HG03571 (cell line): ENCODE results near the gene PDE7B.
"Not testable (repeated sequence)": the region's sequence is repeated elsewhere in the genome, so short reads cannot be mapped to it uniquely, and the experiment has no call there.

Experiments
- ATAC-seq: cut with Tn5 transposase; IDR thresholded peaks from one replicate; pipeline ENCODE4 v1.9.1; 2021; ENCODE audit not compliant: unreplicated experiment

Gene PDE7B

DNA sequence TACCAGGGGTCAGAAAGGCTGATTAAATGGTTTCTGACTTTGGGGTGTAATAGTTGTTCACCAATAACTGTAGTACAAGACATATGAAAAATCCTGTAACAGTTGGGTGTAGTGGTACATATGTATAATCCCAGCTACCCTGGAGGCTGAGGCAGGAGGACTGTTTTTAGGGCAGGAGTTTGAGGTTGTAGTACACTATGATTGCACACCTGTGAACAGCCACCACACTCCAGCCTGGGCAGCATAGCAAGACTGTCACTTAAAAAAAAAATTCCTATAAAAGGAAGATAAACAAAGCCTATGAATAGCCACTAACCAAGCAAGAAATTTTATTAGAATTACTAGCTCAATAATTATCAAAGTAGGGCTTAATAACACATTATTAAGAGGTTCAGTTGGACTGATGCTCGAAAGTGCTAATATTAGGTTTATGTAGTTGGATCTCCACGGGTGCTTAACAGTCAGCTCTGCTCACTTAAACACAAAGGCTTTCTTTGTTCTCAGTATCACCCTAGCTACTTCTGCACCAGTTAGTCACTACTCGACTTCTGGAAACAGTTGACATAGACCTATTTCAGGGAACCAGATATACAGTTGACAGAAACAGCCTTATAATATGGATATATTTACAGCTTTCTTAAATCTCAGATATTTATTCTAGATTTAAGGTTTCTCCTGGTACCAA, 285.6 kb downstream of the PDE7B start:
- no peak for ATAC-seq

DNA sequence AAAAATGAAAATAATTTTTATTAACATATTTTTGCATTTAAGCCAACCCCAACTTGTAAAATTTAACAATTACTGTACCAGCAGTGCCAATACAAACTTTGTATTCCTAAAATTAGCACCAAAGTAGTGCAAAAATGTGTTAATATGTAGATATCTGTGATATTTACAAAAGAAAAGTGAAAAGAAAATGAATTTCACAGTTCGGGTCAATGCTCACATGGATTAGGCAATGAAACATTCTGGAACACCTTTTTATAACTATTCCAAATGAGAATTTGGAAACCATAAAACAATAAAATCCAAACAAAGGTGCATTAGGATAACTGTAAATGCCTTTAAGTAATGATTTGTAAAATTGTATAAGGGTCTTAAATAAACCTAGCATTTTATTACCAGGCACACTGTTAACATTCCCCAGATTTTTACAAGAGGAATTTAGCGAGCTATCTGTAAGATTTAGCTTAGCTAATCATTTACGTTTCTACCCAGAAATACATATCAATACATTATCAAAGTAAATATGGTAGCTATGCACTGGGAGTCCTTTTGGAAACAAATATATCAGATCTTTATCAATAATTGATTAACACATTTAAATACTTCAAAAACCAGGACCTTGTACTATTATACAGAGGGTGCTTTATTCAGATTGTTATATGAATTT, 286.4 kb downstream of the PDE7B start:
- ATAC-seq = no peak

DNA sequence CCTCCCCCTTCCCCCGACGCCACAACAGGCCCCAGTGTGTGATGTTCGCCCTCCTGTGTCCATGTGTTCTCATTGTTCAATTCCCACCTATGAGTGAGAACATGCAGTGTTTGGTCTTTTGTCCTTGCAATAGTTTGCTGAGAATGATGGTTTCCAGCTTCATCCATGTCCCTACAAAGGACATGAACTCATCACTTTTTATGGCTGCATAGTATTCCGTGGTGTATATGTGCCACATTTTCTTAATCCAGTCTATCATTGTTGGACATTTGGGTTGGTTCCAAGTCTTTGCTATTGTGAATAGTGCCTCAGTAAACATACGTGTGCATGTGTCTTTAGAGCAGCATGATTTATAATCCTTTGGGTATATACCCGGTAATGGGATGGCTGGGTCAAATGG, 287.6 kb downstream of the PDE7B start:
- not testable (repeated sequence) for ATAC-seq

DNA sequence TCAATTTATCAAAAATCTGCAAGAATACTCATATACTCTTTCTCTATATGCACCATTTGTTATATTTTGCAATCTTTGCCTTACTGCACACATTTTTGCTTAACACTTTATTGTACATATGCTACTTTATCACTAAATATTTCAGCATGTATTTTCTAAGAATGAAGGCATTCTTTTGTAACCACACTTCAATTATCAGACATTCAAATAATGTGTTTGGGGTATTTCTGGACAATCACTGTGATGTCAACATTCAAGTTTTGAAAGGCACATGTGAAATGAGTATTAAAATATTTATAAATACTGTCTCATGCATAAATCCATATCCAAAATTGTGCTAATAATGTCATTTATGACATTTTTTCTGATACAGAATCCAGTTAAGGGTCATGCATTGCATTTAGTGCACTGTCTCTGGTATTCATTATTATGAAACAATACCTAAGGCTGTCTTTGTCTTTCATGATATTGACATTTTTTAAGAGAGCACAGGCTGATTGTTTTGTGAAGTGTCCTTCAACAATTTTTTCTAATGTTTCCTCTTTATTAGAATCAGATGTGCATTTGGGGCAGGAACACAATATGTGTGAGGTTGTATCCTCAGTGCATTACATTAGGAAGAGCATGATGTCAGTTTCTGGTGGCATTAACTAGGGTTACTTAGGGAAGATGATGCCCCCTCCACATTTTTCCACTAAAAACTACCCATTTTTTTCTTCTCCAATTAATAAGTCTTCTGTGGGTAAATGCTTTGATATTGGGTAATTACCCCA, 292.9 kb downstream of the PDE7B start:
- no peak for ATAC-seq

DNA sequence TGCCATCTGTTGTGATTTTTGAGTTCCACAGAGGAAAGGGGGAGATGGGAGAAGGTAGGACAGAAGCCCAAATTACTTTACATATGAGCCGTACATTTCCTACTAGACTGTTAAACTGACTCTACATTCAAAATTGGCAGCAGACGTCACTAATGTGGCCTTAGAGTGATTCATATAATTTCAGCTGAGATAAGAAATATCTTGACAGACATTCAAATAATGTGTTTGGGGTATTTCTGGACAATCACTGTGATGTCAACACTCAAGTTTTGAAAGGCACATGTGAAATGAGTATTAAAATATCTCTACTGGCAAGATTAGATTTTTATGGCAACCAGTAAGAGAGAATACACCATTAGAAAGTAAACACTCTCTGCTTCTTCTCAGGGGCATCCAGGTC, 294.6 kb downstream of the PDE7B start:
- ATAC-seq = no peak

DNA sequence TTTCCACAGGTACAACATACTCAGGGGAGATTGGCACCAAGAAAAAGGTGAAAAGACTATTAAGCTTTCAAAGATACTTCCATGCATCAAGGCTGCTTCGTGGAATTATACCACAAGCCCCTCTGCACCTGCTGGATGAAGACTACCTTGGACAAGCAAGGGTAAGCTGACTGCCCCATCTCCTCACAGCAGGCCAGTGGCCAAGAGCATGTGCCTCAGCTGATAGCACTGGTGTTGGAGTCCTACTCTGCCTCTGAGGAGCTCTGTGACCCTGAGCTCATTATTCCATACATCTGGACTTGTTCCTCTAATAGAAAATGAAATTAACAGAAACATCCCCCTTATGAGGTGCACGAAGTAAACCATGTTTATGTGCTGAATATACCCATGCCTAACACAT, 295.8 kb downstream of the PDE7B start:
- ATAC-seq = no peak

DNA sequence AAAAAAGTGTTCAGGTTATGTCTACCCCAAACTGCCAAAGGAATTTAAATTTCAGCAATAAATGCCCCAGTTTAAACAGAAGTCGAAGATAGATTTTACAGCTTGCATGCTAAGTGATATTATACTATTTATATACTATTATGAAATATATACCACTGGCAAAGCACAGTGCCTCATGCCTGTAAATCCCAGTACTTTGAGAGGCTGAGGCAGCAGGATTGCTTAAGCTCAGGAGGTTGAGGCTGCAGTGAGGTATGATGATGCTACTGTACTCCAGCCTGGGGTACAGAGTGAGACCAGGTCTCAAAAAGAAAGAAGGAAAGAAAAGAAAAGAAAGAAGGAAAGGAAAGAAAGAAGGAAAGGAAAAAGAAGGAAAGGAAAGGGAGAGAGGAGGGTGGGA, 296.6 kb downstream of the PDE7B start:
- no peak for ATAC-seq

DNA sequence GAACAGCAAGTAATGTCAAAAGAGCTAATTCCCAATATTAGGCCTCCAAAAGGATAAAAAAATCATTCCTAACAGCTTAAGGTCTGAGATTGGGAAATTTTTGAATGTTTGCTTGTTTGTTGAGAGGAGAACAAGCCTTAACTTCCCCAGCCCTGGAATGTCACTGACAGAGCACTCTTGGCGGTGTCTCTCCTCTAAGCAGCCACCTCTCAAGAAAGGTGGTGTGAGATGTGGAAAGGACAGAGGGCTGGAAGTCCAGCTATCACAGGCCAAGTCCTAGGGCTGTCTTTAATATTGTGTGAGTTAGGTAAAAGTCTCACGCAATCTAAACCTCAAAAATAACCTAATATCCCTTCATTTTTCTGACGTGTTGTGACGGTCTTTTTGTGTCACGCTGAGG, 297.0 kb downstream of the PDE7B start:
- no peak for ATAC-seq

DNA sequence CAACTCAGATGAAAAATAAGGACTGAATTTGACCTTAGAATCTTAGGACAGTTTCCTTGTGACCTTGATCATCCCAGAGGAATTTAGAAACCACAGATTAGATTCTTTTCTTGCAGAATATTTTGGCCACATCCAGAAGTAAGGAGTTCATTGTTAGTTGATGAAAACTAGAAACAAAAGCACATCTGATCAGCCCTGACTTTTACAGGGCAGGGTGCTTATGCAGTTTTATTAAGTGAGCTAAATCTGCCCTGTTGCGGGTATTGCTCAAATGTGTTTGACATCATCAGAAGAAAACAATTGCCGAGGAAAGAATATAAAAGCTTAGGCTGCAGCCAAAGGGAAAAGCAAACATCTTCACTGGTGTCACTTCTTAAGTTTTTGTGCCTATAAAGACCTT, 297.8 kb downstream of the PDE7B start:
- no peak for ATAC-seq

DNA sequence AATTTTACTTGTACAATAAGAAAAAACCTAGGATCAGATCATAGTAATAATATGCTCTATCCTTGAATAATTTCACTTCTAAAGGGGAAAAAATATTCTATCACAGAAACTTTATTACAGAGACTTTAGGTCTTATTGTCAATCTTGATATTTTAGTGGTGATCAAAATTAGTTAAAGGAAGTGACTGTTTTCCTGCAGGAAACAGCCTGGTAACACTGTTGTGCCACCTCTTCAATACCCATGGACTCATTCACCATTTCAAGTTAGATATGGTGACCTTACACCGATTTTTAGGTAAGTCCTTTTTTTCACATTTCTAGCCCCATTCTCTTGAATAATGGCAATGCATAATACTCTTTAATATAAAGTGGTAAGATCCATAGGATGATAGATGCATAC, 299.5 kb downstream of the PDE7B start:
- no peak for ATAC-seq

DNA sequence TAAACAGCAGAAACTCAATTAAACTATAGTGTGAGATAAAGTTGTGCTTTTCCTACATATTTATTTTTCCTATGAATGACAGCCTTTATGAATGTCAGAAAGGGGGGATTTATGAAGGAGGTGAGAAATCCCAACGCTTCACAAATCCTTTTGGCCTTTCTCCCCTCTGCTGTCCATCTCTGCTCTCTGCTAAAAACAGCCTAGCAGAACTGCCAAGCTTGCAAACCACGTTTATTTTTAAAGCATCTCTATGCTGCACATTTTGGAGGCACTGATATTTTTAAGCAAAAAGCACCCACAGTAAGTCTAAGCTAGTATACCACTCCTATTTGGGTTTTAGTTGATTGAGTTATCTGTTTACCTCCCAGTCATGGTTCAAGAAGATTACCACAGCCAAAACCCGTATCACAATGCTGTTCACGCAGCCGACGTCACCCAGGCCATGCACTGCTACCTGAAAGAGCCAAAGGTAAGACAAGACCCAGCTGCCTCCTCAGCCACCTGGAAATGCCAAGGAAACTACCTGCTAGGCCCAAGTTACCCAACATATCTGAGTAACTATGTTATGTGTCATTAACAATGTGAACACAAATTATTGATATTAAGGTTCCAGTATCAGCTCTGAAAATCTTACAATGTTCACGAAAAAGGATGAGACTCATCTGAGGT, 302.3 kb downstream of the PDE7B start:
- ATAC-seq = no peak

DNA sequence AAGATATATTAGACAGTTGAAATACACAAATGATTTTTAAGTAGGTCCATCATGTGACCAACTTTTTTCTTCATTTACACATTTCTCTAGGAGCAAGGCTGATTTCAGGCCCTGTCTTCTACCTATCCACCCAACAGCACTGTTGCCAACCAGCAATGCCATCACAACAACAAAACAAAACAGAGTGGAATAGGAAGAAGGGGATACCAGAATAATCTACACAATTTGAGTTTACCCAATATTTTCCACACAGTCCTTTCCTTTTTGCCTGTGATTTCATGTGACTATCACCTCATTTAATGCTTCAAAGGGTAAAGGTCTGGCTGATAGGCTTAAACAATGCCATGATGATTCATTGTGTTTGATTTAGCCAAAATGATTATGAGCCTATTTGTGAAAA, 303.7 kb downstream of the PDE7B start:
- ATAC-seq = no peak

DNA sequence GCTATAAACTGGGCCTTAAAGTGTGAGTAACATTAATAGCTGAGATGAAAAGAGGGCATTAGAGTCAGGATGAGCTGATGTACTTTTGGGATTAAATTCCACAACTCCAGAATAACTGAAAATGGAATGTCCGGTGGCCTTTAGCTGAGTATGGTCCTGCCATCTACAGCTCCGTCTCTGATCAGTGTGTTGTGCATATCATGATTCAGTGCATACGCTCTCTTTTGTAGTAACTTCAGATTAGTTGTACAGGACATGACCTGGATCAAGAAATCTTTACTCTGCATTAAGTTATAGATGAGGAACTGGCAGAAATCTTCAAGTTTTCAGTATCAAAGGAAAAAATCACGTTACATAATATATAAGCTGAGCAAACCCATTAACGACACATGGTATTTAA, 306.2 kb downstream of the PDE7B start:
- ATAC-seq = no peak

DNA sequence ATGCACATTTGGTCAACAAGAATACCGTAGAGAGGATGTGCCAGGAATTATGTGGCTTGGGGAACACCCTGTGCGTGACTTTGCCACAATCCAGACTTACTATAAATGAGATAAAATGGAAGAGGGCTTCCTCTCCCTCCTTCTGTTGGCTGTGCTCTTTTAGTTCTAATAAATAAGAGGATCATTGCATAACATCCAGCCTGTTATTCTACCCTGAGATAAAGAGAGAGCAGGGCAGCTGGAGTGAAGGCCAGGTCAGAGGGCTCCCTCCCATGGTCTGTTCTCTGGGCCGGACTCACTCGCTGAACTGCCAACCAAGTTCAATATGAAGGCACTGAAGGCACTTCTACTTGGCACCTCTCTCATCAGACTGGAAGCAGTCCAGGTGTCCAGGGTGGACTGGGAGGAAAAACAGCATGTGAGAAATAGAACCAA, 306.9 kb downstream of the PDE7B start:
- no peak for ATAC-seq

DNA sequence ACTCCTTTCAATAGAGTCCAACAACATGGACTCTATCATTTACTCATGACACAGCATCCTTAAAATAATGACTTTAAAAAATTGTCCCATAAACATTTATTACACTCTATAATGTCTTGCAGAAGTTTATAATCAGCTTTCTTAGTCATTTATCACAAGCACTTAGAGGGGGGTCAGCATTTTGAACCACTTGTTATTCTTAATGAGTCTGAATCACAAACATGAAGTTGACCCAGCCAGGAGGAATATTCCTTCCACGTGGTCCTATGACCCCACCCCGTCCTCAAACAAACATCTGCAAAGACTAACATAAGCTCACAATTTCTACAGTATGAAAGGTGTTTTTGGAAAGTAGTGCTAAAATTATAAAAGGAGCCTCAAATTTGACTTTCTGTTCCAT, 307.5 kb downstream of the PDE7B start:
- ATAC-seq = no peak

DNA sequence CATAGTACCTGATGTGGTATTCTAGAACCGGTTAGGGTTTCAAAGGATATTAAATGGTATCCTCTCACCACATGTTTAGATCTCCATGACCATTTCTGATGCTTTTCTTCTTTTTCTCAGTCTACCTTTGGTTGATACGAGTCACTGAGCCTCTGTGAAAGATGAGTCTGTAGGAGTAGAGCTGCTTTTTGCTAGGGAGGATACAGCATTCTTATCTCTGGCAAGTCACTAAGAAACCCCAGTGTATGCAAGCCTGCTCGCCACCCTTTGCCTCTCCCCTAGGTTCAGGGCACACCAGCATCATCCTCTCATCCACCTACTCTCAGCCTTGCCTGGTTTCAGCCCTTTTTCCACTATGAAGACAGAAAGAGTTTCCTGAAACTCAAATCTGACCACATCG, 308.7 kb downstream of the PDE7B start:
- no peak for ATAC-seq

DNA sequence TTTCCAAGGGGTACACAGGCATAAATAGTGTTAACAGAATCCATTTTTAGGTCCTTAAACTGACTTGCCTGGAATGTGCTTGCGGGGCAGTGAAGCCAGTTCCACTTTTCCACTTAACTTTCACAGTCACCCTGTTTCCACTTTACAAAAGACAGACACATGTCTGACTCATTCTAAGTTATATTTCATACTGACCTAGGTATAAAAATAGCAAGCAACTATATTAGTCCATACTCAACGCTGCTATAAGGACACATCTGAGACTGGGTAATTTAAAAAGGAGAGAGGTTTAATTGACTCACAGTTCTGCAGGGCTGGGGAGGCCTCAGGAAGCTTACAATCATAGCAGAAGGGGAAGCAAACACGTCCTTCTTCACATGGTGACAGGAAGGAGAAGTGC, 310.4 kb downstream of the PDE7B start:
- ATAC-seq = no peak

DNA sequence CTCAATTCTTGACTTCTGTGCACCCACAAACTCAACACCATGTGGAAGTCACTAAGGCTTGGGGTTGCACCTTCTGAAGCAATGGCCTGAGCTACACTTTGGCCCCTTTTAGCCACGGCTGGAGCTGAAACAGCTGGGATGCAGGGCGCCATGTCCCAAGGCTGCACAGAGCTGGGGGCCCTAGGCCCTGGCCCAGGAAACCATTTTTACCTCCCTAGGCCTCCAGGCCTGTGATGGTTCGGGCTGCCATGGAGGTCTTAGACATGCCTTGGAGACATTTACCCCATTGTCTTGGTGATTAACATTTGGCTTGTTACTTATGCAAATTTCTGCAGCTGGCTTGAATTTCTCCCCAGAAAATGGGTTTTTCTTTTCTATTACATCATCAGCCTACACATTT, 311.8 kb downstream of the PDE7B start:
- no peak for ATAC-seq

DNA sequence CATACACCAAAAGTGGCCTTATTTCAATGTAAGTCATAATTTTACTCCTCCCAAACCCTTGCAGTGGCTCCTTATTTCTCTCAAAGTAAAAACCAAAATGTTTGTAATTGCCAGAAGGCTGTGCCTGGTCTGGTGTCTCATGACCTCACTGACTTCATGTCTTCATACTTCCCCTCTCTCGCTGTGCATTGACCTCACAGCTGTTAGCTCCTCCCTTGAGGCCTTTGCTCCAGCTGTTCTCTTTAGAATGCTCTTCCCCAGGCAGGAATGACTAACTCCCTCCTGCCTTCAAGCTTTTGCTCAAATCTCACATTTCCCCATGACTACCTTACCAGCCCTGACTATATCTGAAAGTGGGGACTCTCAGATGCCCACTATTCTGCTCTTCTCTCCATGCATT, 315.3 kb downstream of the PDE7B start:
- ATAC-seq = no peak

DNA sequence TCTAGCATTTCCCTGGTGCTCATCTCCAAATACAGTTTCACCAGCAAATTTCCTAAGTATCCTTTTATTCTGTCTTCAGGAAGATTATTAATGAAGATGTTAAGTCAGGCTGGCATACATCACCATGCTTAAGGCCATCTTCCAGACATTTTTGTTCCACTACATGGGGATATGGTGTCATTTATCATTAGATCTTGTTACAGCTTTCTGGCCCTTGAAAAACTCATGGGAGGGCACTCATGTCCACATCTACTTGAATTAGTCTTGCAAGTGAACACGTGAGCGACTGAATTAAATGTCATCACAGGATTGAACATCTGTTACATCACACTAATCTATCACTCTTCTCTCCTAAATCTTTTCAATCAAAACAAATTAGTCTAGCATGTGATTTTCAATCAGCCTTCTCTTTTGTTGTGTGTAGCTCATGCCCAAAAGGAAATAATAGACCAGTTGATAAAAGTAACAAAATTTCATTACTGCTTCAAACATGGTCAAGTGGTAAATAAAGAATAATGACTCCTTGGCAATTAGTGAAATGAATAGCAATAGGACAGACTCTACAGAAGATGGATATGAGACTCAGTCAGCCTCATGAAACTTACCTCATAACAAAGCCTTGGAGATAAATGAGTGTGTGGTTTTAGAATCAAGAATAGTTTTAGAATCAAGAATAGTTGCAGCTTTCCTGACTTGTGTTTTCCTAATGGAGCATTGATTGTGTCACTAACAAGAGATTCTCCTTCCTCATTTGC, 318.1 kb downstream of the PDE7B start:
- ATAC-seq = no peak

DNA sequence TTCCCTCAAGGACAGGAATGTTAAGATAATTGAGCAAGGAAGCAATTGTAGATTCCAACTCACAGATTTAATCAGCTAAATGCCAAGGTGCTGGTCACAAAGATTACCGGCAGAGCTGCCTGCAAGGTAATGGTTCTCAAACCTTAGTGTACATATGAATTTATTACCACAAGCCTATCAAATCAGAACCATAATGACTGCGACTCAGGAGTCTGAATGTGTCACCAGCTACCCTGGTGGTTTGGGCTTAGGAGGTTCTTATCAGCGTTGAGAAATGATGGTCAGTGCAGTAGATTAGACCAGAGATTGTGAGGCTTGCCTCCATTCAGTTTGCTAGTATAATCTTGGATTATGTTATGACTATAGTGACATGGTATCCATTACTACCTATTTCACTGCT, 319.7 kb downstream of the PDE7B start:
- no peak for ATAC-seq
